Stimulated activated naive CD4-positive, alpha-beta T cell (primary cell): ENCODE data around the gene PAF1.
A peak's percentile ranks its signal among the peaks of the same experiment; 100 is the strongest.

ENCODE experiments used
- DNase-seq, 6 experiments: peaks; one replicate each; lab custom pipeline; 2025; lab: John Stamatoyannopoulos, UW

The PAF1 gene

DNA sequence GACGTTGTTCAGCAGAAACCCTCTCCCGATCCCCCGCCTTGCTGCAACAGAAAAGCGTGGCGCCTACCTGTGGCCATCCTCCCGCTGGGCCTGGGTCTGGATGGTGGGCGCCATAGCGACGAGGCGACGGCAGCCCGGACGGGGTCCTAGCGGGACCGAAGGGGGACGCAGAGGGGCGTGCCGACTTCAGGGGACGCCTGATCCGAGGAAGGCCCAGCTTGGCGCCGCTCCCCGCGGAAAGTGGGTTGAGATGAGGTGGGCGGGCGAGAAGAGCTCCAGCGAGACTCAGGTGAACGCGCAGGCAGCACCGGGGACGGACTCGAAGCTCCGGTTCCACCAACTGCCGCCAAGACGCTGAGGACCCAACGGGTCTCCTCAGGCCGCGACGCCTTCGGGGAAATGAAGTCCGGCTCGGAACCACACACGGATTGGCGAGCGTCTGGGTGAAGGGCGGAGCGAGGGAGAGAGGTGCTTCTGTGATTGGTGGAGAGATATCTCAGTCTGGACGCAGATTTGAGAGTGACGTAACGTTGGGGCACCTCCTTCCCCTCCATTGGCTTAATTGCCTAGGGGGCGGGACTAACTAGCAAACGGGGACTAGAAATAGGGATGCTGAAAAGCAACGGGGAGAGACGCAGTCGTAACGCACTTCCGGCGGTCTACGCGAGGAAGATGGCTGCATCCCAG, at the start of gene PAF1, which contains the start of gene MED29:
PAF1 (minus strand) TSS at position 356 of the 687 bp plus-strand sequence; CDS start at position 114, 242 bp downstream.
MED29 (plus strand) TSS at position 628 of the 687 bp plus-strand sequence; CDS start at position 673, 45 bp downstream.
- DNase-seq, result peak; percentile 93 to 99 (median 98)

DNA sequence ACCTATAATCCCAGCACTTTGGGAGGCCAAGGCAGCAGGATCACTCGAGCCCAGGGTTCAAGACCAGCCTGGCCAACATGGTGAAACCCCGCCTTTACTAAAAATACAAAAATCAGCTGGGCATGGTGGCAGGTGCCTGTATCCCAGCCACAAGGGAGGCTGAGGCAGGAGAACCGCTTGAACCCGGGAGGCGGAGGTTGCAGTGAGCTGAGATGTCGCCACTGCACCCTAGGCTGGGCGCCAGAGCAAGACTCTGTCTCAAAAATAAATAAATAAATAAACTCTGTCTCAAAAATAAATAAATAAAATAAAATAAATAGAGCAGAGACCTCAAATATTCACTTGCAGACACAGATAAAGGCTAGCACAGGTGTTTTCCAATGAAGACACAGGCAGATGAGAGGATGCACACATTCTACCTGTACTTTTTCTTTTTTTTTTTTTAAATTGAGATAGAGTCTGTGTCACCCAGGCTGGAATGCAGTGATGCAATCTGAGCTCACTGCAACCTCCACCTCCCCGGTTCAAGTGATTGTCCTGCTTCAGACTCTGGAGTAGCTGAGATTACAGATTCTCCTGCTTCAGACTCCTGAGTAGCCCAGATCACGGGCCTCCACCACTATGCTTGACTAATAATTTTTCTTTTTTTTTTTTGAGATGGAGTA, 47.5 kb upstream of the PAF1 start:
- no peak for DNase-seq

DNA sequence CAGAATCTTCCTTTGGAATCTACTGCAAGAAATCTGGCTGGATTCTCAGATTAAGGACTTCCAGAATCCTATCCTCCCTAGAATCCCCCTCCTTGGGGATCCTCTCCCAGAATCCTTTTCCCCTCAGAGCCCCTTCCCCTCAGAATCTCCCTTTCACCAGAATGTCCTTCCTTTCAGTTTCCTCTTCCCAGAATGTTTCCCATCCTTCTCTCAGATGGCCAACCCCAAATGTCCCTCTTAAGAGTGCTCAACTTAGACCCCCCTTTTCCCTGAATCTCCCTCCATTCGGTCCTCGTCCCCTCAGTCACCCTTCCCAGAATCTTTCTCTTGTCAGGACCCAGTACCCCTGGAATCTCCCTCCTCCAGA, 45.4 kb upstream of the PAF1 start:
- no peak for DNase-seq

DNA sequence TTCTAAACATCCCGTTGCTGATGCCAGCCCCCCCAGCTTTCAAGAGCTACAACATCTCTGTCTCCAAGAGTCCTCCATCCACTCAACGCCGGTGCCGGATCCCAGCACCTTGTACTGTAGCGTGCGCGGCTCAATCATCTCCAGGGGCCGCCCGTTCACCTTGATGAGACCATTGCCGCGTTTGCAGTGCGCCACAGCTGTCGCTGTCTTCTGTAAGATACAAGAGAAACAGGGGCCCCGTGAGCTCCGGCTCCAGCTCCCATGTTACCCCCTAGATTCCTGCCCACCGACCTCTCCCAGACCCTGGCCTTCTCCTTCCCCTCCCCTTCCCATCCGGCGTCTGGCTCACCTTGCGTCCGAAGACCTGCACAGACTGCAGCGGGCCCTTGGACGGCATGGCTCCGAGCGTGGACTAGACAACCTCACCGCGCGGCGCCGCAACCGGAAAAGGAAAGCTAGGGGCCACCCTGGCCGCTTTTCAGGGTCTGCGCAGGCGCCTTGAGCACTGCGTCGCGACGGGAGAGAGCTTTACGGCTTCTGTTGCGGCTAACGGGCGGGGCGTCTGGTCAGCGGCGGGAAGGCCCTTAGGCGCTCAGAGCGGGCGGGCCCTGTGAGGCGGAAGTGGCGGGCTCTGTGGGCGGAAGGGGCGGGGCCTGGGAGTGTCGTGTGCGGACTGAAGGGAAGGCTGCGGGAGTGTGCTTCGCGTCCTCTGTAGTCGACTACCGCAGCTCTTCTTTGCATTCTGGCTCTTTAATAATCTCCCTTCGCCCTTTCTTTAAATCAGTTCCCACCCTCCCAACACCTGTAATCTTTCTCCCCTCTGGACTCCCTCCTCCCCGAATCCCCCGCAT, 44.8 kb upstream of the PAF1 start, which contains the start of gene RPS16:
RPS16 (minus strand) TSS at position 451 of the 851 bp plus-strand sequence; CDS start at position 397, 54 bp downstream.
- DNase-seq, result peak; percentile 96 to 98 (median 97)

DNA sequence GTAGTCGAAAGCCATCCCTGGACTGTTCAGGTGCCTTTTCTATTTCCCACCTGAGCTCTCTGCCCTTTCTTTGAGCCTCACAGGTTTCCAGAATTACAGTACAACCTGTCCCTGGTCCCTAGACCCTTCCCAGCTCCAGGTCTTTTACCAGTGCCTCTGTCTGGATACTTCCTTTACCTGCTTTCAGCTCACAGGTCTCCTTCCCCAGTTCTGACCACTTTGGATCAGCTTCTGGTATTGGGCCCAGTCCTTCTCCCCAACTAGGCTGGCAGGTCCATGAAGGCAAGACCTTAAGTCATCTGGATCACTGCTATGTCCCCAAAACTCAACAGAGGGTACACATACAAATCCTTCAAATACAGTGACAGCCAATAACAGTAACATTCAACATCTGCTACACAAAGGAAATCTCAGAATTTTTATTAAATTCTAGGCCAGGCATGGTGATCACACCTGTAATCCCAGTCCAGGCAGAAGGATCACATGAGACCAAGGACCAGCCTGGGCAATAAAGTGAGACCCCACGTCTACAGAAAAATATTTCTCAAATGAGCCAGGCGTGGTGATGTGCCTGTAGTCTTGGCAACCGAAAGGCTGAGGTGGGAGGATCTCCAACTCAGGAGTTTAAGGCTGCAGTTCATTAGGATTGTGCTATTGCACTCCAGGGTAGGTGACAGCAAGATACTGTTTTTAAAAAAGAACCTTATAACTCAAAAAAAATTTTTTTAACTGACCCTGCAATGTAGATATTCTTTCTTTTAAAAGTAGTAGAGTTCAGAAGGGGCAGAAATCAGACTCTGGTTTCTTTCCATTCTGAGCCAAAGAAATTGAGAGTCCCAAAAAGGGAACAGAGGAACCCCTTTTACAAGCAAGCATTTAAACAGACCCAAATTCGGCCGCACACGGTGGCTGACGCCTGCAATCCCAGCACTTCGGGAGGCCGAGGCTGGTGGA, 43.5 kb upstream of the PAF1 start:
- DNase-seq, result no peak

DNA sequence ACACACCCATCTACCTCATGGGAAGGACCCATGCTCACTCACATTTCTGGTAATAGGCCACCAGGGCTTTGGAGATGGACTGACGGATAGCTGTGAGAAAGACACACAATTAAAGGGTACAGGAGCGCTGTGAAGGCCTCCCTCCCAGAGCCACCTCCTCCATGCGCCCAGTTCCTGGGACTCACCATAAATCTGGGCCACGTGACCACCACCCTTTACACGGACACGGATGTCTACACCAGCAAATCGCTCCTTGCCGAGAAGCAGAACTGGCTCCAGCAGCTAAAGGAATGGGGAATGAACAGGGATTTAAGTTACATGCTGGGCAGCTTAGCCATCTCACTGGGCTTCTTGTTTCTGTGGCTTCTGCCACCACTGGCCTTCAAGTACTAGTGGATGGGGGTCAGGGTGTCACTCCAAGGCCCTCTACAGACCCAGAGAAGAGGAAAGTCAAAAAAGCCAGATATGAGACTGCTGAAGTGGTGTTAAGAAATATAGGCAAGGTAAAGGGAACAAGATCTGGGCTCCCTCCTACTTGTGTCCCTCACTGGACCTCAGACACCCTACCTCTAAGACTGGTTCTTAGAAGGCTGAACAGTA, 42.7 kb upstream of the PAF1 start:
- no peak for DNase-seq

DNA sequence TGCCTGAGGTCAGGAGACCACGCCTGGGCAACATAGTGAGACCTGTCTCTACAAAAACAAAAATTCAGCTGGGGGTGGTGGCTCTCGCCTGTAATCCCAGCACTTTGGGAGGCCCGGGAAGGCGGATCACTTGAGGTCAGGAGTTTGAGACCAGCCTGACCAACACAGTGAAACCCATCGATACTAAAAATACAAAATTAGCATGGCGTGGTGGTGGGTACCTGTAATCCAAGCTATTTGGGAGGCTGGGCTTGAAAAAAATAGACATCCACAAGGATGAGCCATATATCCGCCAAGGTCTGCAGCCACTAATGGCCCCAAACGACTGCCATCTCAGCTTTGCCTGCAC, 41.7 kb upstream of the PAF1 start:
- no peak for DNase-seq

DNA sequence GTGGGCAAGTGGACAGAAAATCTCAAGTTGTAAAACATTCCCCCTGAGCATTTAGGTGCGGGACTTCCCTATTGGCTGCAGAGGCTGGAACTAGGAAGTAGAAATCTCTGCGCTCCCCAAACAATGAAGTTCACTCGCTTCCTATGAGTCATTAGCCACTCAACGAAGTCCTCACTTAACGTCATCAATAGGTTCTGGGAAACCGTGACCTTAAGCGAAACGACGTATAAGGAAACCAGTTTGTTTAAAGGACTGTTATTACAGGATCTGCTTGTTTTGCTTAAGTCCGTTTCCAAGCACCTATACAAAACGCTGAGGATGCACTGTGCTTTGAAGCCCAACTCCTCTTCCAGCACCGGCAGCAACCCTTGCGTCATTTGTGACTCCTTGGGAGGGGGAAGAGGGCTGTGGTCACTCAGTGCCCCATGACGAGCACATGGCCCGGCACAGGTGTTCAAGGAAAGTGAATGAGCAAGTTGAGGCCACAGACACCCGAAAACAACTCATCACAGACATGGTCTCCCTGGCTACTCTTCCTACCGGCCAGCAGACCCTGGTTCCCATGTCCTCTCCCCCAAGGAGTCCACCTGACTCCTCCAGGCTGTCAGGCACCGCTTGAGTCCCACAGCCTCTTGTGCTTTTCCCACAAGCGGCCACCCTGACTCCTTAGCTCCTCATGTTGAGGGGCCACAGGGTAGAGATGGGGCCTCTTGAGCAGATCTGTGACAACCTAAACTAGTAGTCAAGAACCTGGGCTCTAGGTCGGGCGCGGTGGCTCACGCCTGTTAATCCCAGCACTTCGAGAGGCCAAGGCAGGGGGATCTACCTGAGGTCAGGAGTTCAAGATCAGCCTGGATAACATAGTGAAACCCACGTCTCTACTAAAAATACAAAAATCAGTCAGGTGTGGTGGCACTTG, 40.0 kb upstream of the PAF1 start:
- no peak for DNase-seq

DNA sequence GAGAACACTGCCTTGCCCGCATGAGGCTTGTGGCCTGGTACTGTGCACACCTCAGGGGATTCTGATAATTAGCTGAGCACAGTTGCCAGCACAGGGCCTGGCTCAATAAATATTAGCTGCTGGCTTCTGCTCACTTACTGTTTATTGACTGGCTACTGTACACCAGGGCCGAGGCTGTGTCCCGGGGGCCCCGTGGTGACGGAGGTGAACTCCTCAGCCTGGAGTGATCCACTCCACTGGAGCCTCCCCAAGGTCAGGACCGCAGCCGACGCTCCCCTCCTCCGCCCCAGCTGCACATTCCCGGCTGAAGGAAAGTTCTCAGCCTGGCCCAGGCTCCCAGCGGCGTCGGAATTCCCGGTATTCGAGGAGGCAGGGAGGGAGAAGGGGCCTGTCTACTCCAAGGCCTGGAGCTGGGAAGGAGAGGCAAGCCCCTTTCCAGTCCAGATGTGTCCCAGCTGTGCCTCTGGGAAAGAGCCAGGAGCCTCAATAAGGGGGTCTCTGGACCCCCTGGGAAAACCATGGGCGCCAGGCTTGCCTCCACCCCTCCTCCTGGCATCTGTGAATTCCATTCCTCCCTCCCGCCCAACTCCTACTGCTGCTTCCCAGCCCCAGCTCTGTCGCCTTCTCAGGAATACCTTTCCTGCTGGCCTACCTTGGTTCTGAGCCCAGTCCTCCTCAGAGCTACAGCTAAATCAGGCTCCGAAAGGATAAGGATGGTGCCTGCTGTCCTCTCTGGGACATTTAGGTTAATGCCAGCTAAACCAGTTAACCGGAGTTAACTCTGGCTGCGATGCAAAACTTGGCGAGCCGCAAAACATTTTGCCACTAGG, 37.6 kb upstream of the PAF1 start:
- no peak for DNase-seq

DNA sequence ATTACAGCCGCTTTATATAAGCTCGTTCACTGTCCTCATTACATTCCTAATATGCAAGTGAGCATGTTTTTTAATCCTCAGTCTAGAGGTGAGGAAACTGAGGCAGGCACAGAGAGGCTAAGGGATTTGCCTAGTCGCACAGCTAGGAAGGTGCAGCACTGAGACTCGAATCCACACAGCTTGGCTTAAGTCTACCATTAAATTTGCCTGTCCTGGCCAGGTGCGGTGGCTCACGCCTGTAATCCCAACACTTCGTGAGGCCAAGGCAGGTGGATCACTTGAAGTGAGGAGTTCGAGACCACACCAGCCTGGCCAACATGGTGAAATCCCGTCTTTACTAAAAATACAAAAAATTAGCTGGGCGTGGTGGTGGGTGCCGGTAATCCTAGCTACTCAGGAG, 36.8 kb upstream of the PAF1 start:
- no peak for DNase-seq

DNA sequence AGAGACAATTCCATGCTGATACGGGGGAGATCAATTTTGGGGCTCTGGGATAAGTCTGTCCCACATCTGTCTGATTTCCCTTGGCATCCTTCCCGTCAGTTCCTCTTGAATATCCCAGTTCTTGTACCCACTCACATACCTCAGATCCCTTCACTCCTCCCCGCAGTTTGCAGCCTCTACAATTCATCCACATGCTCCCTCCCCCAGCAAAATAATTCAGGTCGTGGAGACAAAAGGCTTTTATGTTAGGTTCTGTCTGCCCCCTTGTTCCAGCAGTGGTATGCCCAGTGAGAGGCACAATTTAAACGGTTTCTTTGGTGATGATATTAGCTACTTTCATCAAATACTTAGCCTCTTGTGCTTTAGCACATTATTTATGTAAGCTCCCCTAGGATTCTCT, 35.3 kb upstream of the PAF1 start:
- DNase-seq, result no peak

DNA sequence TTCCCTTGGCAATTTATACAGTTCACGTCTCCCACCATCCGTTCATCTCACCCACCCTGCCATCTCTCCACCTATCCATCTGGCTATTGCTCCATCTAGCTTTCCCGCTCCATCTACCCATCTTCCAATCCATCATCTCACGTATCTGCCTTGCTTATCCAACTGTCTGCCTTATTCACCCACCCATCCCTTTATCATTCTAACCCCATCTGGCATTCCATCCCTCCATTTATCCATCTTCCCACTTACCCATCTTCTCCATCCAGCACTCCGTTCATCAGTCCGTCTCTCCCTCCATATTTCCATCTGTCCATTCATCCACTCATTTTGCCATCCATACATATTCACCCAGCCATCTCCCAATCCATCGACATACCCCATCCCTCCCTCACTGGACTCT, 34.8 kb upstream of the PAF1 start:
- no peak for DNase-seq

DNA sequence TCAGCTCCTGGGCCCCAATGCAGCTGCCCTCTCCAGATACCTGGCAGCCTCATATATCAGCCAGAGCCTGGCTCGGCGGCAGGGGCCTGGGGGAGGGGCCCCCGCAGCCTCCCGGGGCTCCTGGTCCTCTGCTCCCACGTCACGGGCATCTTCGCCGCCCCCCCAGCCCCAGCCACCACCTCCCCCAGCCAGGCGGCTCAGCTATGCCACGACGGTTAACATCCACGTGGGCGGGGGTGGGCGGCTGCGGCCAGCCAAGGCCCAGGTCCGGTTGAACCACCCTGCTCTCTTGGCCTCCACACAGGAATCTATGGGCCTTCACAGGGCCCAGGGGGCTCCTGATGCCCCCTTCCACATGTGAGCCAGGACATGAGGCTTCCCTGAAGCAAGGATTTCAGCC, 34.0 kb upstream of the PAF1 start:
- no peak for DNase-seq

DNA sequence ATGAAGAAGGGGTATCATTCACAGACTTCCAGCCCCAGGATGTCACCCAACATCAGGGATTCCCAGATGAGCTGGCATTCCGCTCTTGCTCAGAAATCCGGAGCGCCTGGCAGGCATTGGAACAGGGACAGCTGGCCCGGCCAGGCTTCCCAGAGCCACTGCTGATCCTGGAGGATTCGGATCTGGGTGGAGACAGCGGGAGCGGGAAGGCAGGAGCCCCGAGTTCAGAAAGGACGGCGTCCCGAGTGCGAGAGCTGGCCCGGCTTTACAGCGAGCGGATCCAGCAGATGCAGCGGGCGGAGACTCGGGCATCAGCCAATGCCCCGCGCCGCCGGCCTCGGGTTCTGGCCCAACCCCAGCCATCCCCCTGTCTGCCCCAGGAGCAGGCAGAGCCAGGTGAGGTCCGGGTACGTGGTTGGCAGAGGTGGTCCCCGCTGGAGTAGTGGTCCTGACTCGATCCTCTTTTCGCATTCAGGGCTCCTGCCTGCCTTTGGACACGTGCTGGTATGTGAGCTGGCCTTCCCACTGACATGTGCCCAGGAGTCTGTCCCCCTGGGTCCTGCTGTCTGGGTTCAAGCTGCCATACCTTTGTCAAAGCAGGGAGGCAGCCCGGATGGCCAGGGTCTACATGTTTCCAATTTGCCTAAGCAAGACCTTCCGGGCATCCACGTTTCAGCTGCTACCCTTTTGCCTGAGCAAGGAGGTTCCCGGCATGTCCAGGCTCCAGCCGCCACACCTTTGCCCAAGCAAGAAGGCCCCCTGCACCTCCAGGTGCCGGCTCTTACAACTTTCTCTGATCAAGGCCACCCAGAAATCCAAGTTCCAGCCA, 32.6 kb upstream of the PAF1 start:
- no peak for DNase-seq

DNA sequence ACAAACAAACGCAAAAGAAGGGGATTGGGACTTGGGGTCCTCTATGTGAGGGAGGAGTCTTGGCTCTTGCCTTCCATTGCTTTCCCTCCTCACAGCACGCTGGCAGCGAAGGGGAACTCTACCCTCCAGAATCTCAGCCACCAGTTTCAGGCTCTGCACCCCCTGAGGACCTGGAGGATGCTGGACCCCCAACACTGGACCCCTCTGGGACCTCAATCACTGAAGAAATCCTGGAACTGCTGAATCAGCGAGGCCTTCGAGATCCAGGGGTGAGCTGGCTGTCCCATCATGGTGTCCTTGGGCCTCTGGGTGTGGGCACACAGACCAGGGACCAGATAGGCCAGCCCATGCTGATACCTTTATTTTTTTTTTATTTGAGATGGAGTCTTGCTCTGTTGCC, 31.1 kb upstream of the PAF1 start:
- no peak for DNase-seq

DNA sequence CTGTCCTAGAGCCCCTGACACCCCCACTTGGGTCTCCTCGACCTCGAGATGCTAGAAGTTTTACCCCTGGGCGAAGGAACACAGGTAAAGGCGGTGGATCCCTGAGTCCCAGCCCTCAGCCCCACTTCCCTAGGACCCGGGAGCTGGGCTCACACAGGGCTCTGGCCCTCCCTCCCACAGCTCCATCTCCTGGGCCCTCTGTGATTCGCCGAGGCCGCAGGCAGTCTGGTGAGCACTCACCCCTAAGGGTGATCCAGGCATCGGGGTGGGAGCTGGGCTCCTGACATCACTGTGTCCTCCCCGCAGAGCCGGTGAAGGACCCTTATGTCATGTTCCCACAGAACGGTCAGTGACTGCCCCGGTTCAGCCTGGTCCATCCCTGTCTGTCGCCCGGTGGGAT, 29.9 kb upstream of the PAF1 start:
- DNase-seq, result no peak

DNA sequence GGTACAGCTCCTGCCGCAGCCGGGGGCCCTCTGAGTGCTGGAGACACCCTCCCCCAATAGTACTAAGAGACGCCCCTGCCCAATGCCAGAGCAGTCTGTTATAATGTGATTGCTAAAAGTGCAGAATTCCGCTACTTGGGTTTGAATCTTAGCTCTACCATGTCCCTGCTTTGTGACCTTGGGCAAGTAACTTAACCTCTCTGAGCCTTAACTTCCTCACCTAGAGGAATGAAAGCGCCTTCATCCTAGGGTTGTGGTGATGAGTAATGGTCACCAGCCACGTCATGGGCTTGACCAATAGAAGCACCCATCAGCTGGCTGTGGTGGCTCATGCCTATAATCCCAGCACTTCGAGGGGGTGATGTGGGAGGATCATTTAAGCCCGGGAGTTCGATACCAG, 28.1 kb upstream of the PAF1 start:
- no peak for DNase-seq

DNA sequence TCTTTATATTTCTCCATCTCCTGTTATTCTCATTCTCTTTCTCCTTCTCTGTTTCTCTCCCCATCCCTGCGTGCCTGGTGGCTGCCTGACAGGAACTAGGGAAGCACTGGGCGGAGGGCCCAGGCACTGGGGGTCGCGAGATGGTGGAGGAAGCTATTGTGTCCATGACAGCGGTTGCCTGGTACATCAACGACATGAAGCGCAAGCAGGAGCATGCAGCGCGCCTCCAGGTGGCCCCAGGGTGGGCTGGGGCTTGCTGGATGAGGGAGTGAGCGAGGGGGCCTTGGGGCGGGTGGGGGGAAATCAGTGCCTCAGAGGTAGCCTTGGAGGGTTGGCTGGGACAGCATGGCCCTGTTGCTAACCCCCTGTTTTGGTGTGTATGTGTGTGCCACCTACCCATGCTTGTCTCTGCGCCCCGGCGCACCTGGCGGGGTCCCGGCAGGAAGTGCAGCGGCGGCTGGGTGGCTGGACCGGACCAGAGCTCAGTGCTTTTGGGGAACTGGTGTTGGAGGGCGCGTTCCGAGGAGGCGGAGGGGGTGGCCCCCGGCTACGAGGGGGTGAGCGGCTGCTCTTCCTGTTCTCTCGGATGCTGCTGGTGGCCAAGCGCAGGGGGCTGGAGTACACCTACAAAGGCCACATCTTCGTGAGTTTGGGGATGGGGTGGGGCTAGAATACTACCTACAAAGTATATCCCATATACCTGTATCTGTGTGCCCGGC, 26.7 kb upstream of the PAF1 start:
- no peak for DNase-seq
